ENCODE data around the gene MALRD1. TPM values are rescaled to one million over a fixed set of nuclear protein-coding genes. Genes with fewer than 3 reads are reported as not detected.

The MALRD1 gene
- total RNA-seq, 1 experiment from 2014 or later = not detected

DNA sequence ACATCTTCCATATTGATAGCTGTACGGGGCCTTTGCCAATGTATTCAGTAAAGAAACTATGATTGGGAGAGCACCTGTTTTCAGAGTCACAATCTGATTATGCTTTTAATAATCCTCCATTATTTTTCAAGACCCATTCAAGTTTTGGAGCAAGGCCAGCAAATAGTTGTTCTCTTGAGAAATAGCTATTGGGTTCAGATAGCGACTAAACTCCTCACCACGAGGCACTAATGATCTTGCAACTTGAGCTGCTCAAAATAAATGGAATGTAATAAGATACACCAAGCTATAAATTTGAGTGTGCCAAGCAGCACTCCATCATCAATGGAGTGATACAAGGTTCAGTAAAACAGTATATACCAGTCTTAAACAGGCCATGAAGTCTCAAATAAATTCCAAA lies 7.4 kb upstream of the MALRD1 start:
- ChIA-PET CTCF (no interaction called here), POLR2A (no interaction called here)
- H3K36me3 ChIP-seq (ENCODE audit: control insufficient read depth, insufficient read depth, low read length) = no peaks in the 10 kb centered on the region
- no peak overlapping the region for H3K4me3 ChIP-seq (ENCODE audit: low read depth in 2 of 2, low read length in 2 of 2)
- in situ Hi-C loops (cut with HindIII; ENCODE audit: low pct_unique_long_range_greater_than_20kb, low sequenced_read_pairs) (no loop called here), intact Hi-C loops (cut with micrococcal nuclease; ENCODE audit: unreplicated experiment) (no loop called here)
- ATAC-seq (no peak), DNase-seq (ENCODE audit: low read depth, low spot score) (no peak)
- TF ChIP-seq, protein P1, sequence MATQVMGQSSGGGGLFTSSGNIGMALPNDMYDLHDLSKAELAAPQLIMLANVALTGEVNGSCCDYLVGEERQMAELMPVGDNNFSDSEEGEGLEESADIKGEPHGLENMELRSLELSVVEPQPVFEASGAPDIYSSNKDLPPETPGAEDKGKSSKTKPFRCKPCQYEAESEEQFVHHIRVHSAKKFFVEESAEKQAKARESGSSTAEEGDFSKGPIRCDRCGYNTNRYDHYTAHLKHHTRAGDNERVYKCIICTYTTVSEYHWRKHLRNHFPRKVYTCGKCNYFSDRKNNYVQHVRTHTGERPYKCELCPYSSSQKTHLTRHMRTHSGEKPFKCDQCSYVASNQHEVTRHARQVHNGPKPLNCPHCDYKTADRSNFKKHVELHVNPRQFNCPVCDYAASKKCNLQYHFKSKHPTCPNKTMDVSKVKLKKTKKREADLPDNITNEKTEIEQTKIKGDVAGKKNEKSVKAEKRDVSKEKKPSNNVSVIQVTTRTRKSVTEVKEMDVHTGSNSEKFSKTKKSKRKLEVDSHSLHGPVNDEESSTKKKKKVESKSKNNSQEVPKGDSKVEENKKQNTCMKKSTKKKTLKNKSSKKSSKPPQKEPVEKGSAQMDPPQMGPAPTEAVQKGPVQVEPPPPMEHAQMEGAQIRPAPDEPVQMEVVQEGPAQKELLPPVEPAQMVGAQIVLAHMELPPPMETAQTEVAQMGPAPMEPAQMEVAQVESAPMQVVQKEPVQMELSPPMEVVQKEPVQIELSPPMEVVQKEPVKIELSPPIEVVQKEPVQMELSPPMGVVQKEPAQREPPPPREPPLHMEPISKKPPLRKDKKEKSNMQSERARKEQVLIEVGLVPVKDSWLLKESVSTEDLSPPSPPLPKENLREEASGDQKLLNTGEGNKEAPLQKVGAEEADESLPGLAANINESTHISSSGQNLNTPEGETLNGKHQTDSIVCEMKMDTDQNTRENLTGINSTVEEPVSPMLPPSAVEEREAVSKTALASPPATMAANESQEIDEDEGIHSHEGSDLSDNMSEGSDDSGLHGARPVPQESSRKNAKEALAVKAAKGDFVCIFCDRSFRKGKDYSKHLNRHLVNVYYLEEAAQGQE (IDR thresholded peaks at IDR 0.05; ENCODE audit: insufficient read depth in 1 of 2, low read depth in 2 of 2, low read length in 1 of 2) = no peak
- TF ChIP-seq, protein P2, sequence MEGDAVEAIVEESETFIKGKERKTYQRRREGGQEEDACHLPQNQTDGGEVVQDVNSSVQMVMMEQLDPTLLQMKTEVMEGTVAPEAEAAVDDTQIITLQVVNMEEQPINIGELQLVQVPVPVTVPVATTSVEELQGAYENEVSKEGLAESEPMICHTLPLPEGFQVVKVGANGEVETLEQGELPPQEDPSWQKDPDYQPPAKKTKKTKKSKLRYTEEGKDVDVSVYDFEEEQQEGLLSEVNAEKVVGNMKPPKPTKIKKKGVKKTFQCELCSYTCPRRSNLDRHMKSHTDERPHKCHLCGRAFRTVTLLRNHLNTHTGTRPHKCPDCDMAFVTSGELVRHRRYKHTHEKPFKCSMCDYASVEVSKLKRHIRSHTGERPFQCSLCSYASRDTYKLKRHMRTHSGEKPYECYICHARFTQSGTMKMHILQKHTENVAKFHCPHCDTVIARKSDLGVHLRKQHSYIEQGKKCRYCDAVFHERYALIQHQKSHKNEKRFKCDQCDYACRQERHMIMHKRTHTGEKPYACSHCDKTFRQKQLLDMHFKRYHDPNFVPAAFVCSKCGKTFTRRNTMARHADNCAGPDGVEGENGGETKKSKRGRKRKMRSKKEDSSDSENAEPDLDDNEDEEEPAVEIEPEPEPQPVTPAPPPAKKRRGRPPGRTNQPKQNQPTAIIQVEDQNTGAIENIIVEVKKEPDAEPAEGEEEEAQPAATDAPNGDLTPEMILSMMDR (IDR thresholded peaks at IDR 0.05) = no peak
- no peak for TF ChIP-seq POLR2AphosphoS5 (IDR thresholded peaks at IDR 0.05; ENCODE audit: low read depth, low read length)
- no peak for TF ChIP-seq SIN3A (IDR thresholded peaks at IDR 0.05; ENCODE audit: borderline replicate concordance, insufficient read depth, low read depth, low read length)
- TF ChIP-seq TCF7L2 (IDR thresholded peaks at IDR 0.05; ENCODE audit: low read depth, low read length) = no peak
- no peak overlapping the region for H3K27ac ChIP-seq (ENCODE audit: low read length)
- no peaks in the 10 kb centered on the region for H3K27me3 ChIP-seq (ENCODE audit: control insufficient read depth, insufficient read depth, low read length)
- BruUV-seq (replicated peaks) = no TSS peak
- H3K4me1 ChIP-seq (ENCODE audit: control insufficient read depth, insufficient read depth, low read length) = no peaks in the 10 kb centered on the region
- no peaks in the 10 kb centered on the region for H3K9me3 ChIP-seq (ENCODE audit: control insufficient read depth, insufficient read depth, low read depth, low read length)

DNA sequence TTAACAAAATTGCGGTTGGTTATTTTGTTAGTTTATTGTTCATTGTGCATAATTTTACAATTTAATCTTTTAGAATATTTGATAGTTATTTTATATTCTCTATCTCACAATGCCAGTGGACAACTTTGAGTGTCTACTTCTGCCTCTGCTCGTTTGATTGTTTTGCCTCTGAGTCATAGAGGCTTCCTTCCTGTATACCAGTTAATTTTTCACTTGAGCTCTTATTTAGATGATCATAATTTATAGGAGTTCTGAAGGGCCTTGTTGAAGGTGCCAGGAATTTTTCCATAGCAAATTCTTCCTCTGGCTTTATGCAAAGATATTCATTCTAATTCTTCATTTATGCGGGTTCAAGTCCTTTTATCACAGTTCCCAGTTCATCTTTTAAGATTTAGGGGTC lies 5.2 kb upstream of the MALRD1 start:
- DNase-seq (ENCODE audit: low read depth, low spot score) (no peak), ATAC-seq (no peak)
- ChIA-PET POLR2A (no interaction called here), CTCF (no interaction called here)
- BruUV-seq (replicated peaks) = no TSS peak
- no peaks in the 10 kb centered on the region for H3K9me3 ChIP-seq (ENCODE audit: control insufficient read depth, insufficient read depth, low read depth, low read length)
- H3K36me3 ChIP-seq (ENCODE audit: control insufficient read depth, insufficient read depth, low read length) = no peaks in the 10 kb centered on the region
- H3K27me3 ChIP-seq (ENCODE audit: control insufficient read depth, insufficient read depth, low read length) = no peaks in the 10 kb centered on the region
- H3K4me1 ChIP-seq (ENCODE audit: control insufficient read depth, insufficient read depth, low read length) = no peaks in the 10 kb centered on the region
- H3K4me3 ChIP-seq (ENCODE audit: low read depth in 2 of 2, low read length in 2 of 2) = no peak overlapping the region
- intact Hi-C loops (cut with micrococcal nuclease; ENCODE audit: unreplicated experiment) = no loop called here
- in situ Hi-C loops (cut with HindIII; ENCODE audit: low pct_unique_long_range_greater_than_20kb, low sequenced_read_pairs) = no loop called here
- H3K27ac ChIP-seq (ENCODE audit: low read length) = no peak overlapping the region
- TF ChIP-seq SIN3A (IDR thresholded peaks at IDR 0.05; ENCODE audit: borderline replicate concordance, insufficient read depth, low read depth, low read length) = no peak
- no peak for TF ChIP-seq POLR2AphosphoS5 (IDR thresholded peaks at IDR 0.05; ENCODE audit: low read depth, low read length)
- no peak for TF ChIP-seq TCF7L2 (IDR thresholded peaks at IDR 0.05; ENCODE audit: low read depth, low read length)
- TF ChIP-seq, protein P1 (IDR thresholded peaks at IDR 0.05; ENCODE audit: insufficient read depth in 1 of 2, low read depth in 2 of 2, low read length in 1 of 2) = no peak
- TF ChIP-seq, protein P2 (IDR thresholded peaks at IDR 0.05) = no peak

All from Panc1 (cell line).